Esophagus squamous epithelium (tissue), 5 donors: ENCODE measurements around the gene NLRC5. TPM values are rescaled to one million over a fixed set of nuclear protein-coding genes. Genes with fewer than 3 reads are reported as not detected.

Experiments
- DNase-seq: peaks from one replicate; lab custom pipeline; 2025; lab: John Stamatoyannopoulos, UW
- H3K27ac ChIP-seq, 4 donors: fragments of 200-600 bp; sonication (generic); one replicate each; pipeline ENCODE4 v1.5.1; 2016 to 2019; ENCODE audit warnings: mild to moderate bottlenecking in 1 of 4
- H3K27me3 ChIP-seq, 4 donors: fragments of 200-600 bp; sonication (generic); 1 replicate in 3 of 4; 2 replicates in 1 of 4; pipeline versions ENCODE4 v1.5.1 to v1.6.0; 2017 to 2021; ENCODE audit warnings: antibody characterized with exemption in 1 of 4
- H3K36me3 ChIP-seq, 3 donors: fragments of 200-600 bp; sonication (generic); one replicate each; pipeline ENCODE4 v1.5.1; 2016 to 2019
- H3K4me1 ChIP-seq, 3 donors: fragments of 200-600 bp; sonication (generic); one replicate each; pipeline ENCODE4 v1.5.1; 2017 to 2019
- H3K4me3 ChIP-seq, 4 donors: fragments of 200-600 bp; sonication (generic); 1 replicate in 3 of 4; 2 replicates in 1 of 4; pipeline ENCODE4 v1.5.1; 2016 to 2019; ENCODE audit warnings: mild to moderate bottlenecking in 2 of 4, moderate library complexity in 1 of 4
- H3K9me3 ChIP-seq, 3 donors: fragments of 200-600 bp; sonication (generic); one replicate each; pipeline ENCODE4 v1.5.1; 2016 to 2019
- POLR2A ChIP-seq, 4 donors: fragments of 450-650 bp; IDR thresholded peaks; one replicate each; pipeline ENCODE4 v1.6.1; 2017; ENCODE audit warnings: antibody characterized with exemption in 4 of 4, mild to moderate bottlenecking in 4 of 4, moderate library complexity in 3 of 4
- WGBS, 2 donors: methylation state at CpG; one replicate each; pipeline ENCODE4 v1.1.5; 2018; 5-methylcytosine and 5-hydroxymethylcytosine counted together
- intact Hi-C: fragments of 100-400 bp; cut with DNase I; formaldehyde crosslinking; loops from one replicate; pipeline ENCODE4 v1.15.0; 2022
- total RNA-seq, 4 donors: library from RNA; depleted of rRNA; stranded (reverse); fragments of >200 nt; gene quantifications; one replicate each; pipeline ENCODE4 v1.1.0, GENCODE V29; 2016
- TF ChIP-seq, protein P1 (sequence below), 6 experiments: fragments of 450-650 bp in 4 of 6; fragments of 200-600 bp in 2 of 6; sonication (generic) in 2 of 6; IDR thresholded peaks; one replicate each; pipeline ENCODE4 v1.5.1; 2016 to 2019; ENCODE audit warnings: antibody characterized with exemption in 6 of 6, mild to moderate bottlenecking in 4 of 6, moderate library complexity in 4 of 6
- donor health status: DM: yes; HTN: yes; CAD: no.

Gene NLRC5
- total RNA-seq, 4 donors from 2014 or later, result 7.7 to 25.2 (median 14.1) TPM

GRCh38 chr16:57132470-57132869 lies 143.1 kb downstream of the NLRC5 start:
- Histone ChIP-seq H3K27ac (no peak overlapping the region), H3K4me3 (no peak overlapping the region), H3K27me3 (no peaks in the 10 kb centered on the region), H3K36me3 (peaks cover 0 to 30% (median 0%) of the 10 kb centered on the region in 3 donors), H3K9me3 (no peaks in the 10 kb centered on the region), H3K4me1 (peaks cover 0 to 30% (median 5%) of the 10 kb centered on the region in 3 donors)
- 83% methylated on average over 1 of the region's 1 CpG; no CpG with 5 or more reads in 1 of the 2 donors for WGBS, 2 donors
- DNase-seq, result no peak
- TF ChIP-seq, protein P1, sequence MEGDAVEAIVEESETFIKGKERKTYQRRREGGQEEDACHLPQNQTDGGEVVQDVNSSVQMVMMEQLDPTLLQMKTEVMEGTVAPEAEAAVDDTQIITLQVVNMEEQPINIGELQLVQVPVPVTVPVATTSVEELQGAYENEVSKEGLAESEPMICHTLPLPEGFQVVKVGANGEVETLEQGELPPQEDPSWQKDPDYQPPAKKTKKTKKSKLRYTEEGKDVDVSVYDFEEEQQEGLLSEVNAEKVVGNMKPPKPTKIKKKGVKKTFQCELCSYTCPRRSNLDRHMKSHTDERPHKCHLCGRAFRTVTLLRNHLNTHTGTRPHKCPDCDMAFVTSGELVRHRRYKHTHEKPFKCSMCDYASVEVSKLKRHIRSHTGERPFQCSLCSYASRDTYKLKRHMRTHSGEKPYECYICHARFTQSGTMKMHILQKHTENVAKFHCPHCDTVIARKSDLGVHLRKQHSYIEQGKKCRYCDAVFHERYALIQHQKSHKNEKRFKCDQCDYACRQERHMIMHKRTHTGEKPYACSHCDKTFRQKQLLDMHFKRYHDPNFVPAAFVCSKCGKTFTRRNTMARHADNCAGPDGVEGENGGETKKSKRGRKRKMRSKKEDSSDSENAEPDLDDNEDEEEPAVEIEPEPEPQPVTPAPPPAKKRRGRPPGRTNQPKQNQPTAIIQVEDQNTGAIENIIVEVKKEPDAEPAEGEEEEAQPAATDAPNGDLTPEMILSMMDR (IDR thresholded peaks at IDR 0.05), result no peak
- TF ChIP-seq POLR2A (IDR thresholded peaks at IDR 0.05), result no peak
- intact Hi-C loops, result no loop called here

DNA sequence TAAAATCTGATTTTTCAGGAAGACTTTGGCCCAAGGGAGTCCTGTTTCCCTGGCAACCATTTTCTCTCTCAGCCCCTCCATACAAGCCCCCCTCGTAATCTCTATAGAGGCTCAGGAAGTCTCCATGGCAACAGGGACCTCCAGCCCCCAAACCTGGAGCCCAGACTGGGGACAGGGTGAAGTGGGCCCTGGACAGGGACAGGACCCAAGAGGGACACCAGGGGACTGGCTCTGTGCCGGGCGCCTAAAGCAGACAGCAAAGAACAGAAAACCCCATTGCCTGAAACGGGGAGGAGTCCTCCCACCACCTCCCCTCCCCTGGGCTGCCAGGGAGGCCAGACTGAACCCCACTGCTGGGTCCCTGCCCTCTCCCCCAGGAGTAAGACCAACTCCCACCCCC lies 143.7 kb downstream of the NLRC5 start:
- Histone ChIP-seq H3K4me3 (no peak overlapping the region), H3K27me3 (no peaks in the 10 kb centered on the region), H3K27ac (no peak overlapping the region), H3K9me3 (no peaks in the 10 kb centered on the region), H3K4me1 (peaks cover 0 to 30% (median 5%) of the 10 kb centered on the region in 3 donors), H3K36me3 (peaks cover 0 to 30% (median 0%) of the 10 kb centered on the region in 3 donors)
- intact Hi-C loops, result no loop called here
- 0% methylated on average over 1 of the region's 4 CpGs; no CpG with 5 or more reads in 1 of the 2 donors for WGBS, 2 donors
- TF ChIP-seq, protein P1 (IDR thresholded peaks at IDR 0.05), result no peak
- TF ChIP-seq POLR2A (IDR thresholded peaks at IDR 0.05), result no peak
- no peak for DNase-seq

Other genes with a start within 250 kb of the NLRC5 start
- gene SLC12A3, start 124.3 kb upstream of the NLRC5 start, total RNA-seq, result not detected
- 10 to 100 TPM; 40.6 to 81.3 (median 43.9) TPM for gene HERPUD1, start 57.4 kb upstream of the NLRC5 start, total RNA-seq
- under 1 TPM in 3 of 4 donors, not detected in 1; 0.19 to 0.32 (median 0.31) TPM for gene CETP, start 27.6 kb upstream of the NLRC5 start, total RNA-seq
- 10 to 100 TPM; 12.2 to 21.4 (median 17.8) TPM for gene CPNE2, start 103.0 kb downstream of the NLRC5 start, total RNA-seq
- 10 to 100 TPM; 40.7 to 65.6 (median 51.3) TPM for gene PSME3IP1, start 196.5 kb downstream of the NLRC5 start, total RNA-seq
- gene RSPRY1, start 196.8 kb downstream of the NLRC5 start, total RNA-seq, result 10 to 100 TPM; 13.7 to 27.2 (median 23.1) TPM